ENCODE measurements around the gene CCDC146. TPM values are rescaled to one million over a fixed set of nuclear protein-coding genes. Genes with fewer than 3 reads are reported as not detected.

Gene CCDC146
- polyA plus RNA-seq, 1 donor from 2014 or later, result 13.0 TPM

DNA sequence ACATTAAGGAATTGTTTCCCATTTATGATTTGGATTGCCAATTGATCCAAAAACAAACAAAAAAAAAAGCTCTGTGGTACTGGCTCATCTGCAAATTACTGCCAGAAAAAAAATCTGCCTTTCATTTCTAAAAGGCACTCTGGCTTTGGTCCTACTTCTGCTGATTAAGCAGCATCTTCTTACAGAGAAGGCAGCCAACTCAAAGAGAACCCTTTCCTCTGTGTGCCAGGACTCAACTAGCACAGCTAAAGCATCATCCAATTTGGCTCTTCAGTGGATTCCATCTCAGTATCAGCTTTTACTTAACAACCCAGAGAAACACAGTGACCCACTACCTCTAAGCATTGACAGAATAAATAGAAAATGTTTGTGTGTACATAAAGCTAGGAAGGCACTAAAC is 213.2 kb downstream of the CCDC146 start:
- Histone ChIP-seq H3K27me3 (ENCODE audit: insufficient read depth, low read depth, low read length) (no peaks in the 10 kb centered on the region), H4K20me1 (ENCODE audit: insufficient read depth) (no peaks in the 10 kb centered on the region), H3K27ac (ENCODE audit: low read length) (no peak overlapping the region), H3K9ac (ENCODE audit: low read length) (no peak overlapping the region), H3K4me2 (ENCODE audit: low read length) (no peak overlapping the region), H3F3A (ENCODE audit: insufficient read depth, low read length, poor library complexity, severe bottlenecking) (no peaks in the 10 kb centered on the region), H3K9me3 (ENCODE audit: low read length) (no peaks in the 10 kb centered on the region), H3K4me3 (ENCODE audit: low read length) (no peak overlapping the region), H3K79me2 (replicated peaks; ENCODE audit: insufficient read depth, low read length) (no peaks in the 10 kb centered on the region), H3K9me2 (ENCODE audit: insufficient read depth, low read length) (no peaks in the 10 kb centered on the region), H3K36me3 (ENCODE audit: insufficient read depth, low read length) (no peaks in the 10 kb centered on the region), H2AFZ (ENCODE audit: low read depth, low read length) (no peak overlapping the region)
- no peak for TF ChIP-seq SMC3 (conservative IDR thresholded peaks at IDR 0.05; ENCODE audit: poor library complexity)
- TF ChIP-seq RAD21 (conservative IDR thresholded peaks at IDR 0.05), result no peak
- TF ChIP-seq MXI1 (conservative IDR thresholded peaks at IDR 0.05; ENCODE audit: poor library complexity, severe bottlenecking), result no peak
- no peak for TF ChIP-seq EP300 (conservative IDR thresholded peaks at IDR 0.05; ENCODE audit: poor library complexity, severe bottlenecking)
- no peak for TF ChIP-seq EZH2 (IDR thresholded peaks at IDR 0.05; ENCODE audit: borderline replicate concordance, insufficient read depth, low read length, poor library complexity, severe bottlenecking)
- no peak for TF ChIP-seq POLR2AphosphoS5 (IDR thresholded peaks at IDR 0.05)
- TF ChIP-seq, protein P1, sequence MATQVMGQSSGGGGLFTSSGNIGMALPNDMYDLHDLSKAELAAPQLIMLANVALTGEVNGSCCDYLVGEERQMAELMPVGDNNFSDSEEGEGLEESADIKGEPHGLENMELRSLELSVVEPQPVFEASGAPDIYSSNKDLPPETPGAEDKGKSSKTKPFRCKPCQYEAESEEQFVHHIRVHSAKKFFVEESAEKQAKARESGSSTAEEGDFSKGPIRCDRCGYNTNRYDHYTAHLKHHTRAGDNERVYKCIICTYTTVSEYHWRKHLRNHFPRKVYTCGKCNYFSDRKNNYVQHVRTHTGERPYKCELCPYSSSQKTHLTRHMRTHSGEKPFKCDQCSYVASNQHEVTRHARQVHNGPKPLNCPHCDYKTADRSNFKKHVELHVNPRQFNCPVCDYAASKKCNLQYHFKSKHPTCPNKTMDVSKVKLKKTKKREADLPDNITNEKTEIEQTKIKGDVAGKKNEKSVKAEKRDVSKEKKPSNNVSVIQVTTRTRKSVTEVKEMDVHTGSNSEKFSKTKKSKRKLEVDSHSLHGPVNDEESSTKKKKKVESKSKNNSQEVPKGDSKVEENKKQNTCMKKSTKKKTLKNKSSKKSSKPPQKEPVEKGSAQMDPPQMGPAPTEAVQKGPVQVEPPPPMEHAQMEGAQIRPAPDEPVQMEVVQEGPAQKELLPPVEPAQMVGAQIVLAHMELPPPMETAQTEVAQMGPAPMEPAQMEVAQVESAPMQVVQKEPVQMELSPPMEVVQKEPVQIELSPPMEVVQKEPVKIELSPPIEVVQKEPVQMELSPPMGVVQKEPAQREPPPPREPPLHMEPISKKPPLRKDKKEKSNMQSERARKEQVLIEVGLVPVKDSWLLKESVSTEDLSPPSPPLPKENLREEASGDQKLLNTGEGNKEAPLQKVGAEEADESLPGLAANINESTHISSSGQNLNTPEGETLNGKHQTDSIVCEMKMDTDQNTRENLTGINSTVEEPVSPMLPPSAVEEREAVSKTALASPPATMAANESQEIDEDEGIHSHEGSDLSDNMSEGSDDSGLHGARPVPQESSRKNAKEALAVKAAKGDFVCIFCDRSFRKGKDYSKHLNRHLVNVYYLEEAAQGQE (IDR thresholded peaks at IDR 0.05; ENCODE audit: borderline replicate concordance), result no peak
- no peak for TF ChIP-seq TAF1 (IDR thresholded peaks at IDR 0.05; ENCODE audit: low read depth)
- TF ChIP-seq, protein P2, sequence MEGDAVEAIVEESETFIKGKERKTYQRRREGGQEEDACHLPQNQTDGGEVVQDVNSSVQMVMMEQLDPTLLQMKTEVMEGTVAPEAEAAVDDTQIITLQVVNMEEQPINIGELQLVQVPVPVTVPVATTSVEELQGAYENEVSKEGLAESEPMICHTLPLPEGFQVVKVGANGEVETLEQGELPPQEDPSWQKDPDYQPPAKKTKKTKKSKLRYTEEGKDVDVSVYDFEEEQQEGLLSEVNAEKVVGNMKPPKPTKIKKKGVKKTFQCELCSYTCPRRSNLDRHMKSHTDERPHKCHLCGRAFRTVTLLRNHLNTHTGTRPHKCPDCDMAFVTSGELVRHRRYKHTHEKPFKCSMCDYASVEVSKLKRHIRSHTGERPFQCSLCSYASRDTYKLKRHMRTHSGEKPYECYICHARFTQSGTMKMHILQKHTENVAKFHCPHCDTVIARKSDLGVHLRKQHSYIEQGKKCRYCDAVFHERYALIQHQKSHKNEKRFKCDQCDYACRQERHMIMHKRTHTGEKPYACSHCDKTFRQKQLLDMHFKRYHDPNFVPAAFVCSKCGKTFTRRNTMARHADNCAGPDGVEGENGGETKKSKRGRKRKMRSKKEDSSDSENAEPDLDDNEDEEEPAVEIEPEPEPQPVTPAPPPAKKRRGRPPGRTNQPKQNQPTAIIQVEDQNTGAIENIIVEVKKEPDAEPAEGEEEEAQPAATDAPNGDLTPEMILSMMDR (IDR thresholded peaks at IDR 0.05; ENCODE audit: poor library complexity, severe bottlenecking), result no peak

DNA sequence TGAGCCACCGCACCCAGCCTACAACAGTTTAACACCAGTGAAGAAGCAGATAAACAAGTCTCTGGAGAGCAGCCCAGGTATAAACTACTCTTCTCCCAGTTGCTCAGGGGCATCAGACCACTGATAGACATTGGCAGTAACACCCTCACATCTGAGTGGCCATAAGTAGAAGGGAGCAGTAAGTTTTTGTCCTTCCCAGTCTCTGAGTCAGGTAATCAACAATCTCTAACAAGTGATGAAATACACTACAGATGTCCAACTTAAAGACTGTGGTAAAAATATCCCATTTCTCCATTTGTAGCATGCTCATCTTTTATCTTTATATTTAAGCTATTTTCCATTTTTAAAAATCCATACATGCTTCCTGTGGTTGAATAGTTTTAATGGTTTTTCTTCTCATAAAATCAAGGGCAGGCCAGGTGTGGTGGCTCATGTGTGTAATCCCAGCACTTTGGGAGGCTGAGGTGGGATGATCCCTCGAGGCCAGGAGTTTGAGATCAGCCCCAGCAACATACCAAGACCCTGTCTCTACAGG is 215.1 kb downstream of the CCDC146 start:
- H4K20me1 ChIP-seq (ENCODE audit: insufficient read depth), result no peaks in the 10 kb centered on the region
- H3K9me3 ChIP-seq (ENCODE audit: low read length), result no peaks in the 10 kb centered on the region
- TF ChIP-seq TAF1 (IDR thresholded peaks at IDR 0.05; ENCODE audit: low read depth) (no peak), POLR2AphosphoS5 (IDR thresholded peaks at IDR 0.05) (no peak), RAD21 (conservative IDR thresholded peaks at IDR 0.05) (no peak), EP300 (conservative IDR thresholded peaks at IDR 0.05; ENCODE audit: poor library complexity, severe bottlenecking) (no peak), EZH2 (IDR thresholded peaks at IDR 0.05; ENCODE audit: borderline replicate concordance, insufficient read depth, low read length, poor library complexity, severe bottlenecking) (no peak), SMC3 (conservative IDR thresholded peaks at IDR 0.05; ENCODE audit: poor library complexity) (no peak), MXI1 (conservative IDR thresholded peaks at IDR 0.05; ENCODE audit: poor library complexity, severe bottlenecking) (no peak)
- TF ChIP-seq, protein P2 (IDR thresholded peaks at IDR 0.05; ENCODE audit: poor library complexity, severe bottlenecking), result no peak
- TF ChIP-seq, protein P1 (IDR thresholded peaks at IDR 0.05; ENCODE audit: borderline replicate concordance), result no peak
- H3K36me3 ChIP-seq (ENCODE audit: insufficient read depth, low read length), result no peaks in the 10 kb centered on the region
- H3K4me2 ChIP-seq (ENCODE audit: low read length), result no peak overlapping the region
- no peaks in the 10 kb centered on the region for H3K9me2 ChIP-seq (ENCODE audit: insufficient read depth, low read length)
- no peaks in the 10 kb centered on the region for H3K79me2 ChIP-seq (replicated peaks; ENCODE audit: insufficient read depth, low read length)
- no peak overlapping the region for H3K9ac ChIP-seq (ENCODE audit: low read length)
- H3K27me3 ChIP-seq (ENCODE audit: insufficient read depth, low read depth, low read length), result no peaks in the 10 kb centered on the region
- H2AFZ ChIP-seq (ENCODE audit: low read depth, low read length), result no peak overlapping the region
- no peak overlapping the region for H3K4me3 ChIP-seq (ENCODE audit: low read length)
- H3F3A ChIP-seq (ENCODE audit: insufficient read depth, low read length, poor library complexity, severe bottlenecking), result no peaks in the 10 kb centered on the region
- H3K27ac ChIP-seq (ENCODE audit: low read length), result no peak overlapping the region

Measured in neural cell (in vitro differentiated cells).